ENCODE measurements around the gene ERVMER34-1.
A peak's percentile ranks its signal among the peaks of the same experiment; 100 is the strongest.

The ERVMER34-1 gene

DNA sequence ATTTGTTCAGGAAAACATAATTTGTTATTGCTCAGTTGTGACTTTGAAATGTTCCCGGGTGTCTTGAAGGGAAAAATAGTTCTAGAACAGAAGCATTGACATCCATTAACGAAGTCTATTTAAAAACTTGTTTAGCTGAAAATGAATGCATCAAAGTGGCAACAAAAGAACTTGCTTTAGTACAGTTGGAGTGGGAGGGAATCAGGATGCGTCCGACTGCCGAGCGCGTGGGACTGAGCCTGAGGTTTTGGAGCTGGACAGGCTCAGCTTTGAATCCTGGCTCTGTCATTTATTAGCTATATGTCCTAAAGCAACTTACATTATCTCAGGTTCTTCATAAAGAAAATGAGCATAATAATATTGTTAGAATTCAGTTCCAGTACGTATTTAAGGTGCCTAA lies 9.0 kb upstream of the ERVMER34-1 start:
- no peaks in the 10 kb centered on the region for H3K36me3 ChIP-seq (ENCODE audit: low read depth)
- DNase-seq (ENCODE audit: low spot score) (no peak), ATAC-seq (ENCODE audit: low read depth) (no peak)
- no peaks in the 10 kb centered on the region for H3K9me3 ChIP-seq (ENCODE audit: severe bottlenecking)
- TF ChIP-seq, protein P1, sequence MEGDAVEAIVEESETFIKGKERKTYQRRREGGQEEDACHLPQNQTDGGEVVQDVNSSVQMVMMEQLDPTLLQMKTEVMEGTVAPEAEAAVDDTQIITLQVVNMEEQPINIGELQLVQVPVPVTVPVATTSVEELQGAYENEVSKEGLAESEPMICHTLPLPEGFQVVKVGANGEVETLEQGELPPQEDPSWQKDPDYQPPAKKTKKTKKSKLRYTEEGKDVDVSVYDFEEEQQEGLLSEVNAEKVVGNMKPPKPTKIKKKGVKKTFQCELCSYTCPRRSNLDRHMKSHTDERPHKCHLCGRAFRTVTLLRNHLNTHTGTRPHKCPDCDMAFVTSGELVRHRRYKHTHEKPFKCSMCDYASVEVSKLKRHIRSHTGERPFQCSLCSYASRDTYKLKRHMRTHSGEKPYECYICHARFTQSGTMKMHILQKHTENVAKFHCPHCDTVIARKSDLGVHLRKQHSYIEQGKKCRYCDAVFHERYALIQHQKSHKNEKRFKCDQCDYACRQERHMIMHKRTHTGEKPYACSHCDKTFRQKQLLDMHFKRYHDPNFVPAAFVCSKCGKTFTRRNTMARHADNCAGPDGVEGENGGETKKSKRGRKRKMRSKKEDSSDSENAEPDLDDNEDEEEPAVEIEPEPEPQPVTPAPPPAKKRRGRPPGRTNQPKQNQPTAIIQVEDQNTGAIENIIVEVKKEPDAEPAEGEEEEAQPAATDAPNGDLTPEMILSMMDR (IDR thresholded peaks at IDR 0.05; ENCODE audit: poor library complexity, severe bottlenecking) = no peak
- H3K27ac ChIP-seq (ENCODE audit: poor library complexity, severe bottlenecking) = no peak overlapping the region
- no peaks in the 10 kb centered on the region for H3K27me3 ChIP-seq (ENCODE audit: insufficient read depth, poor library complexity, severe bottlenecking)
- H3K4me3 ChIP-seq (ENCODE audit: severe bottlenecking) = no peak overlapping the region
- no peaks in the 10 kb centered on the region for H3K4me1 ChIP-seq (ENCODE audit: insufficient read depth, poor library complexity, severe bottlenecking)

GRCh38 chr4:52755426-52755825 lies 4.2 kb upstream of the ERVMER34-1 start:
- TF ChIP-seq, protein P1 (IDR thresholded peaks at IDR 0.05; ENCODE audit: poor library complexity, severe bottlenecking) = no peak
- Histone ChIP-seq H3K36me3 (ENCODE audit: low read depth) (no peaks in the 10 kb centered on the region), H3K4me1 (ENCODE audit: insufficient read depth, poor library complexity, severe bottlenecking) (no peaks in the 10 kb centered on the region), H3K9me3 (ENCODE audit: severe bottlenecking) (no peaks in the 10 kb centered on the region), H3K27ac (ENCODE audit: poor library complexity, severe bottlenecking) (no peak overlapping the region), H3K4me3 (ENCODE audit: severe bottlenecking) (no peak overlapping the region), H3K27me3 (ENCODE audit: insufficient read depth, poor library complexity, severe bottlenecking) (no peaks in the 10 kb centered on the region)
- no peak for DNase-seq (ENCODE audit: low spot score)
- no peak for ATAC-seq (ENCODE audit: low read depth)

DNA sequence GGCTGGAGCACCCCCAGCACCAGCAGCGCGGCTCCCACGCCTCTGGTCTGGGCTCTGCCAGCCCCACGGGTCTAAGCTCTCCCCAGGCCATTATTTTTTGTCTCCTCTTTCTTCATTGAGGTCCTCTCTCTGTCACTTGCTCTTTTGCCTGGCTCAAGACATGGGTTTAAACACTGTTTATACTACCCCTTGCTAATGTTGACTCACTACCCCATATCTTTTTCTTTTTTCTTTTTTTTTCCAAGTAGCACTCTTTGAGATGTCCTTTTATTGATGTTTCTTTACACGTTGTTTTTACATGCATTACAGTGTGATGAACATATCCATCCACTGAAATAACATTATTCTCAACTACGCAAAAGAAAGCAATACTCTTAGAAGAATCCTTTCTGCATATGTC lies 1.7 kb upstream of the ERVMER34-1 start:
- no peaks in the 10 kb centered on the region for H3K9me3 ChIP-seq (ENCODE audit: severe bottlenecking)
- no peak overlapping the region for H3K4me3 ChIP-seq (ENCODE audit: severe bottlenecking)
- ATAC-seq (ENCODE audit: low read depth) (no peak), DNase-seq (ENCODE audit: low spot score) (no peak)
- no peak overlapping the region for H3K27ac ChIP-seq (ENCODE audit: poor library complexity, severe bottlenecking)
- no peaks in the 10 kb centered on the region for H3K36me3 ChIP-seq (ENCODE audit: low read depth)
- TF ChIP-seq, protein P1 (IDR thresholded peaks at IDR 0.05; ENCODE audit: poor library complexity, severe bottlenecking) = no peak
- no peaks in the 10 kb centered on the region for H3K27me3 ChIP-seq (ENCODE audit: insufficient read depth, poor library complexity, severe bottlenecking)
- H3K4me1 ChIP-seq (ENCODE audit: insufficient read depth, poor library complexity, severe bottlenecking) = no peaks in the 10 kb centered on the region

- H3K27ac ChIP-seq (ENCODE audit: poor library complexity, severe bottlenecking) = peak overlapping the region; percentile 42
- H3K27me3 ChIP-seq (ENCODE audit: insufficient read depth, poor library complexity, severe bottlenecking) = no peaks in the 10 kb centered on the region
- peak; percentile 82 for DNase-seq (ENCODE audit: low spot score)
- H3K9me3 ChIP-seq (ENCODE audit: severe bottlenecking) = no peaks in the 10 kb centered on the region
- TF ChIP-seq, protein P1 (IDR thresholded peaks at IDR 0.05; ENCODE audit: poor library complexity, severe bottlenecking) = no peak
- no peaks in the 10 kb centered on the region for H3K36me3 ChIP-seq (ENCODE audit: low read depth)
- ATAC-seq (ENCODE audit: low read depth) = peak; percentile 94
- no peaks in the 10 kb centered on the region for H3K4me1 ChIP-seq (ENCODE audit: insufficient read depth, poor library complexity, severe bottlenecking)
- peak overlapping the region; percentile 42 for H3K4me3 ChIP-seq (ENCODE audit: severe bottlenecking)
Observed at GRCh38 chr4:52751487-52751911, 274 bp upstream of the ERVMER34-1 start.

GRCh38 chr4:52750213-52750612 lies 1.0 kb downstream of the ERVMER34-1 start:
- no peaks in the 10 kb centered on the region for H3K27me3 ChIP-seq (ENCODE audit: insufficient read depth, poor library complexity, severe bottlenecking)
- H3K4me1 ChIP-seq (ENCODE audit: insufficient read depth, poor library complexity, severe bottlenecking) = no peaks in the 10 kb centered on the region
- H3K27ac ChIP-seq (ENCODE audit: poor library complexity, severe bottlenecking) = no peak overlapping the region
- ATAC-seq (ENCODE audit: low read depth) (no peak), DNase-seq (ENCODE audit: low spot score) (no peak)
- H3K9me3 ChIP-seq (ENCODE audit: severe bottlenecking) = no peaks in the 10 kb centered on the region
- H3K4me3 ChIP-seq (ENCODE audit: severe bottlenecking) = no peak overlapping the region
- H3K36me3 ChIP-seq (ENCODE audit: low read depth) = peaks cover 8% of the 10 kb centered on the region; the same call in 1 of the 2 replicates
- TF ChIP-seq, protein P1 (IDR thresholded peaks at IDR 0.05; ENCODE audit: poor library complexity, severe bottlenecking) = no peak

Data from RWPE2 (cell line).